KBM-7 (cell line): Measurements from ENCODE around the gene CRIM1.

ENCODE experiments used
- DNase-seq: peaks from one replicate; pipeline ENCODE4 v3.0.0-alpha.2; 2015
- in situ Hi-C: fragments of 300-500 bp; cut with MboI; formaldehyde crosslinking; loops from 2 replicates; pipeline ENCODE4 v1.14.3; 2020; ENCODE audit warnings: low sequenced_read_pairs, low pct_unique_long_range_greater_than_20kb, mixed read lengths

Gene CRIM1

DNA sequence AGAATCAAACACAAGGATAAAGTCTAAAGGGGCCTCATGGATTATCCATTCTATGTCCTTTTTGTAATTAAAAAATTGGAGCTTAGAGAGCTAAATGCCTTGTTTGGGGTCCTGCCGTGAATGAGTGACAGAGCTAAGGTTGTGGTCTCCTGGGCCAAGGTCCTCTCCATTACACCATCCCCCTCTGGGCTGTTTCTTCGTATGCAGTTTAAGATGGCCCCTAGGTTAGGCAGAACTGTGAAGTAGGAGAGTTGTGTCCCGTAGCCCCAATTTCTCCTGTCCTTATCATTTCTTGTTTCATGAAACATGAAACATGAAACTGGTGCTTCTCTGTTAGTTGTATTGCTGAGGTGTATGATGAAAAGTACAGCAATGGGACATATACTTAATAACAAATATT lies 32.9 kb downstream of the CRIM1 start:
- in situ Hi-C loops = no loop called here
- no peak for DNase-seq

DNA sequence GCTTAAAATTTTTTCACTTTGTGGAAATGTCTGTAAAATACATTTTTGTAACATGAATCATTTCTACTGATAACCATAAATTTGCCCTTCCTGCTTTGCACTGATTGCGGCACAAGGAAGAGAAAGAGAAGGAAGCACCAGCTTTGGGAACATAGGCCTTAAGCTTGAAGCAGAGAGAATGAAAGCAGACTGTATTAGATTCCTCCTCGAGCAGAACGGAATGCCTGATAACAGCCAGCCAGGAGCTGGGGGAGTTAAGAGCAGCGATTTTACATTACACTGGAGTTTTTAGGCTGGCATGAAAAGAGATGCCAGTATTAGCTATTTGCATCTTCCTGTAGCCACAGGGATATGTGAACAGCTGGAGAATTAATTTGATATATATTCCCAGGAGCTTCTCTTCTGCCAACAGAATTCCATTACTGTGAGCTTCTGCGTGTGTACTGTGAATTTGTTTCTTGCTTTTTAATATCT lies 33.5 kb downstream of the CRIM1 start:
- in situ Hi-C loops = no loop called here
- no peak for DNase-seq

DNA sequence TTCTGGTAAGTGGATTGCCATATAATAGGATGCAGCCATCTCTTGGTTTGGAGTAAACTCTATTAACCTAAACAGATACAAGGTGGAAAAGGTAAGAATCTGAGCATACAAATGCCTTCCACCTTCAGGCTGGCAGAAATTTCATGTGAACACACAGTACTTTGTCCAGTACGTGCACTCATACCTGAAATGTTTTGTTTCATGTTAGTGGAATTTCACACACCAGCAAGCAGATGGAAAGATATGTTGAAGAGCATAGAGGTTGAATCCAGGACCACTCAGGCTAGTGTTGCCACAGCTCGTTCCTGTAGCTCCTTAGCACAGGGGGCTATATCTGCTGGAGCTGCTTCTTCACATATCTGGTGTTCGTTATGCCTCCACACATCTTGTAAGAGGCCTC lies 34.0 kb downstream of the CRIM1 start:
- DNase-seq = no peak

DNA sequence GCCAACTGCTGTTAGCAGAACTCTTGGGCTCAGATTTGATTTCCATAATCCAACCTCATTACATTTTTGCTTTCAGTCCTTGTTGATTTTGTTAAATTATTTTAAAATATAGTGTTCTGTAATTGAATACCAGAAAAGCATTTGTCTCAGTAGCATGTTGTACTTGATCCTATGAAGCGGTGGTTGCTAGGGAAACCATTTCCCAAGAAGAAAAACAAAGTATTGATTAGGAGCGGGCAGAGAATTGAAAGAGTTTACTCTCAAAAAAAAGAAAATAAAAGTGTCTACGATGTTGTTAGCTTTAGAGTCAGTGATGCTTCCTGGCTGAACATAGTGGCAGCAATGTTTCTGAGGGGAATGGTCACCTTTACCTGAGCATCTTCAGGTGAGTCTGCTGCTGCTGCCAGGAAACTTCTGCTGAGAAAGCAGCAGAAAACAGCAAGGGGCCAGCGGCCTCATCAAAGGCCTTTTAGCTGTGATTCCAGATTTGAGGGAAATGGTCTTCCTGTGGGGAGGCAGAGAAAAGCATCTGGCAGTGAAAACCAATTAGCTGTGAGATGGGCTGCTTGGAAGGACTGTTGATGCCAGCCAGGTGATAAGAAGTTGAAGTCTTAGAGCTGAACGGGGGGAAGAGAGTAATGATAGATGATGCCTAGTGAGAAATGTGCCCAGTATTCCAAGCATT lies 37.1 kb downstream of the CRIM1 start:
- in situ Hi-C loops = no loop called here
- no peak for DNase-seq

More for the DNA sequence above, 34.0 kb downstream of the CRIM1 start:
- in situ Hi-C loops = no loop called here

DNA sequence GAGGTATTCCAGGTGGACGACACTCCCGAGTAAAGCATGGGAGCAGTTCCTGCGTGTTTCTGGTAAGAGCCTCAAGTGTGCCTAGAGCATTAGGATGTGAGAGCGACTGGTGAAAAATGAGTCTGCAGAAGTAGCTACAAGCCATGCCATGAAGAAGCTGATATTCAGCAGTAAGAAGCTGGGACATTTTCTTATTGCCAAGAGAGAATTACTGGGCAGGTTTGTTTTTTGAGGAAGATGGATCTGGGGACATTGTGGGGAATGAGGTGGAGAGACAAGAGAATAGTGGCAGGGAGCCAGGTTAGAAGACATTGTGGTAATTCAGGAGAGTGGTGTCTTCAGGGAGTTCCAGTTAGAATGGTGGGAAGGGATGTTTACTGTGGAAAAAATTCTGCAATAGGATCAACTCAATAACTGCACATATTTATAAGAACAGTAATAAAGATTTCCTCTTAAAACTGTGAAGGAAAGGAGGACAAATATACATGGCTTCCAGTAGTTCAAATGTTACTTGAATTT lies 38.2 kb downstream of the CRIM1 start:
- in situ Hi-C loops = no loop called here

DNA sequence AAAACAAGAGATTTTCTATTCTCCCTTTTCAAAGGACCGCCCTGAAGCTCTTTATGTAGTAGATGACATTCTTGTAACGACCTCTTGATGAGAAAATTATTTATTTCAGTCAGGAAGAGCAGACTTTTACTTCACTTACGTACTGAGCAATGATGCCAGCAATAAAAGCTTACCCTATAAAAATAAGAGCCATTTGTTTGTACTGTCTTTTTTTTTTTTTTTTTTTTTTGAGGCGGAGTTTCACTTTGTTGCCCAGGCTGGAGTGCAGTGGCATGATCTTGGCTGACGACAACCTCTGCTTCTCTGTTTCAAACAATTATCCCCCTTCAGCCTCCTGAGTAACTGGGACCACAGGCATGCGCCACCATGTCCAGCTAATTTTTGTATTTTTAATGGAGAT lies 39.2 kb downstream of the CRIM1 start:
- in situ Hi-C loops = no loop called here
- DNase-seq = no peak

More for the DNA sequence above, 38.2 kb downstream of the CRIM1 start:
- no peak for DNase-seq

DNA sequence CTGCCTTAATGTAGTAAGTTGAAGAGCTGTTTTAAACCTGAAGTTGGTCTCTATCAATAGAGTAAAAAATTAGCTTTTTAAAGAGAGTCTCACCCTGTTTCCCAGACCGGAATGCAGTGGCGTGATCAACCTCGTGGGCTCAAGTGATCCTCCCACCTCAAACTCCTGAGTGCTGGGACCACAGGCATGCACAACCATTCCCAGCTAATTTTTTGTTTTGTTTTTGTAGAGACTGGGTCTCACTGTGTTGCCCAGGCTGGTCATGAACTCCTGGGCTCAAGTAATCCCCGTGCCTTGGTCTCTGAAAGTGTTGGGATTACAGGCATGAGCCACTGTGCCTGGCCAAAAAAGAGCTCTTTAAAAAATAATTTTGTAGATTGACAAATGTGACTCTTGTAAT lies 40.3 kb downstream of the CRIM1 start:
- no peak for DNase-seq
- in situ Hi-C loops = no loop called here

DNA sequence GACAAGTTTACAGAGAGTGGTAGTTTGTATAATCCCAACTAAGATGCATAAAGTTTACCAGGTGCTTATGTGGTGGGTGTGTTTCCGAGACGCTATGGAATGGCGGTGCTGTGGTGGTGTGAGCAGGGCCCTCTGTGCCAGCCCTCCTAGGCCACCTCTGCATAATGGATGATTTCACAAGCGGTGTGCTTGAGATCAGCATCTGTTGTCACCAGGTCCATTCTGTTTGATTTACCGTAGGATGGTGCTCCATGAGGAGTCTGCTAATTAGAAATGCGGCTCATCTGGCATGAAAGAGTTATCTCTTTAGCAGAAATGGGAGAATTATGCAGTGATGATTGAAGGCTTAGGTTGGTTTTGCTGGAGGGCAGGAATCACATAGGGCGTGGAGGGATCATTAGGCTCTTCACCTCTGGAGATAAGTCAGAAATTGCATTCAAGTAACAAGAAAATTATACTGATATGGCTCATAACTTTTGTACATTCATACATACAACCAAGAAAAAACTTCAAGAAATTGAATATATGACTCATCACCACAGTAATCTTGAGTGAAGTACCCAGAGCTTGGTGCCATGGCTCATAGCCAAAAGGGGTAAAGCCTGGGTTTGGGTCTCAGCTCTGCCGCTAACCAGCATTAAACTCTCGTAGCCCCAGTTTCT lies 41.4 kb downstream of the CRIM1 start:
- DNase-seq = no peak
- in situ Hi-C loops = no loop called here

DNA sequence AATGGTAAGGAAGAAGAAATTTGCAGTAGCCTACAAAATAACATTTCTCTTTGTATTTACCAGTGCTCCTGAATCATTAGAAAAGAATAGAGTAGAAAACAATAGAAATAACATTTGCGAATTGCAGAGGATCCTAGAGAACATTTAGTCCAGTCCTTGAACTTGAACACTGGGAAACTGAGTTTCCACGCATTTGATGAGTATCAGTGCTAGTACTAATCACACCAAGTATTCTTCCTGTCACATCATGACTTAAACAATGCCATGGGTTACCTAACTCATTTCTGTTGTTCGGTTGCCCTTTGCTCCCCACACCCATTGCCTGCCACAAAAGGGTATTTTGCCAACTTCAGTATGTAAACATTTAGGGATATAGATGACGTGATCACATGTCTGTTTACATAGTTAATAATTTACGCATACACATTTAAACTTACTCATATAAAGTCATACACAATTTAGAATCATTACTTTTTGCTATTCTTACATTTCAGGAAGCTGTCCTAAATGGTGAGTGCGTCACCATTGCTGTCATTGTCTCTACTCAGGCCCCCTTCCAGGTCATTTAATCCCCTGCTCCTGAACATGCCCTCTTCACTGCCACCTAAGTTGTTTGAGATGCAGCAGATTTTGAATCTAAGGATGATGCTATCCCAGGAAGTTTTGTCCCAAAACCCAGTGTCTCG lies 42.3 kb downstream of the CRIM1 start:
- no peak for DNase-seq
- in situ Hi-C loops = no loop called here

DNA sequence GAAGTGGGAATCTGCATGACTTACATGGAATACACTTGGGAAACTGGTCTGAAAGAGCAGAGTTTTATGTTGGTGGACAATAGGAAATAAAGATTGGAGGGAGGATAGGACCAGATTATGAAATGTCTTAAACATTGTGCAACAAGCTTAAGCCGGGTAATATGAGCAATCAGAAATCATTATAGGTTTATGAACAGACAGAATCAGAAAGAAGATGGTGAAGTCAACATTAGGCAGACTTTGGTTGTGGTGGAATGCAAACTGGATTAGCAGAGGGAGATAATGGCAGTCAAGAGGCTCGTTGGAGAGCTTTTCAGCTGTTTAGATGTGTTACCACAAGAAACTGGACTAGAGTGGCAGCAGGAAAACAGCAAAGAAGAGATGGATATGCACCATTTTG lies 43.5 kb downstream of the CRIM1 start:
- DNase-seq = no peak
- in situ Hi-C loops = no loop called here

DNA sequence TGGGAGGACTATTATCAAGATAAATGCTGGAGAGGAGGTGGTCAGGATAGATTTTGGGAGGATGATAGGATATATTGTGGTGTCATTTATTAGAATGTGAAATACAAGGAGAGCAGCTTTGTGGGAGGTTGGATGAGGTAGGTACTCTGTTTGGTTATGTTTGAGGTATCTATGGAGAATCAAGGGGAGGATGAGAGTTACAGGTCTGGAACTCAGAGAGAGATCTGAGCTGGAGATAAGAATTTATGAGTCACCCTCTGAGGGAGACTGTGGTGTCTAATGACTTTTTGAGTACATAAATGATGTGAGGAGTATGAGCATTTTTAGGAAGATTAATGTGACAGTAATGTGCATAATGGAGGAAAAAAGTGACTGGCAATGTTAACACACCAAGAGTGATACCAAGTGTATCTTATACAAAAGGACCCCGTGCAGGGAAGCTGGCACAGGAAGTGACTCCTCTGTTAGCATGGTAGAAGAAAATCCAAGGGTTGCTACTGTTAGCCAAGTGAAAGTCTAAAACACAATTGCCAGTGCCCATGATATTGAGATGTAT lies 48.2 kb downstream of the CRIM1 start:
- DNase-seq = peak; percentile 79
- in situ Hi-C loops = no loop called here

DNA sequence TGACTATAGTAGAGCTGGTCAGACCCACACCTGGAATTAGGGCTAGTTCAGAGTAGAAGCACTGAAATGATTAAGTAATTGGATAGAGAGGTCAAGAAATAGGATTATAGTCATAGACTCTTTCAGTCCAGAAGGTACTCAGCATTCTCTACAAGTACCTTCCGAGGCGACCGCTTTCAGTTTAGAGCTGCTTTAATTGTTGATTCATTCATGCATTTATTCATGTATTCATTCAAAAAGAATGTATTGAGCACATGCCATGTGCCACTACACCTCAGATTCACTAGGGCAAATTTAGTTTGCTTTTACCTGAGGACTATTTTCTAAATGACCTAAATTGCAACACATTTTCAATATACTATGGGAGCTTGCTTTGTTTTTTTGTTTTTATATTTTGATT lies 48.7 kb downstream of the CRIM1 start:
- in situ Hi-C loops = no loop called here
- DNase-seq = no peak

DNA sequence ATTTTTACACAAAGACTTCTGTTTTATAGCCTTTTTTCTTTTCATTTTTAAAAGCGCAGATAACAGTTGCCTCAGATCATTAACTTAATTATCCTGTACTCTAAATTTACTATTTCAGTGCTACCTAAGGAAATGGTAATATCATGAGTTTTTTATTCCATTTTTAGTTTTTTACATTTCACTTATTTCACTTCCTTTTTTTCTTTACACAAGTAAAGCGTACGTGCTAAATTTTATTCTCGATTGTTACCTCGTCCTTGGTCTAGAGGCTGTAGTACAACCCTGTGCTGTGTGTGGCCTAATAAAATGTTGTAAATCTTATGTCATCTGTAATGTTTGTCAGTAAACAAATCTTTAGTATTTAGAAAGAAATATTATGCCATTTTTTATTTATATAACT lies 49.2 kb downstream of the CRIM1 start:
- peak; percentile 20 for DNase-seq
- in situ Hi-C loops = no loop called here

DNA sequence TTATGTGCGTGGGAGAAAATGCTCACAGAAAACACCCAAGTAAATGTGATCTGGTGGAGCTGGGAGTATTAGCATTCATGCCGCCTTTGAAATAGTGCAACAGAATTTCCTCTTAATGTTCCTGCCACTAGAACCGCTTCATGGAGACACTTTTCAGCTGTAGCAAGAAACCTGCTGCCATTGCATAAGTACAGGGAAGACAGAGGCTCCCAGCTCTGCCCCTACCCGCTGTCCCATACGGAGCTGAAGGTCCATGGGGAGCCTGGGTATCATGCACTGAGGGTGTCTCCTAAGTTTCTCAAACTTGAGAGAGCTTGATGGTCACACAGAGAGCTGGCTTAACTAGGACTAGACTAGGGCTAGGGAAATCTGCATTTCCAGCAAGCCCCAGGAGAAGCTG lies 49.6 kb downstream of the CRIM1 start:
- DNase-seq = peak; percentile 15
- in situ Hi-C loops = no loop called here

DNA sequence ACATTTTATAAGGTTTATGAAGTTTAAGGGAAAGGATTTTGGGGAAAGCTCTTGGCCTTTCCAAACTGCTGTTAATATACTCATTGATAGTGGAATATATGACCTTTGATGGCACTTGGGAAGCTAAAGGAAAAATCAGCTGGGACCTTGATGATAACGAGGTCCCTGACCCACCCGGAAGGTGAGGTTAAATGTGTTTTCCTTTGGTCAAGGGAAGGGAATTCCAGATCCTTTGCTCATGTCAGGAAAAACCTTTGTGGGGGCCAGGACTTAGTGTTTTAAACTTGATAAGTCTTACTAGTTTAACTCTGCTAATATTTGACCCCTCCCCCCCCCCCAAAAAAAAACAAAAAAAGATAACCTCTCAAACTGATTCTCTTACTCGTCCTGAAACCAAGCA lies 50.7 kb downstream of the CRIM1 start:
- no peak for DNase-seq
- in situ Hi-C loops = no loop called here

DNA sequence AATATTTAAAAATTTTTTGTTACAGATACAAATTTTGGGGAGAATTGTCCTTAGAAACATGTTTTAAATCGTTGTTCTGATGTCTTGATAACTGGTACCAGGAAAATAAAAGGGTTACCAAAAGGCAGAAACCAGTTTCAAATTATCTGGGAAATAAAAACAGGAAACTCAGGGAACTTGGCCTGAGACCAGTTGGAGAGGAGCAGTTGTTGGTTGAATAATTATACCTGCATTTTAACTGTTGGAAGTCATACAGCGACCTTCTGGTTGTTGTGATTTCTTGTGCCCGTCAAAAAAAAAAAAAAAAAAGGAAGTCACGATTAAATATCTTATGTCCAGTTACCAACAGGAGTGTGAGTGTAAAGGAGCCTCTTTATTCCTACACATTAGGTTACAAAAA lies 51.8 kb downstream of the CRIM1 start:
- in situ Hi-C loops = no loop called here
- DNase-seq = no peak

DNA sequence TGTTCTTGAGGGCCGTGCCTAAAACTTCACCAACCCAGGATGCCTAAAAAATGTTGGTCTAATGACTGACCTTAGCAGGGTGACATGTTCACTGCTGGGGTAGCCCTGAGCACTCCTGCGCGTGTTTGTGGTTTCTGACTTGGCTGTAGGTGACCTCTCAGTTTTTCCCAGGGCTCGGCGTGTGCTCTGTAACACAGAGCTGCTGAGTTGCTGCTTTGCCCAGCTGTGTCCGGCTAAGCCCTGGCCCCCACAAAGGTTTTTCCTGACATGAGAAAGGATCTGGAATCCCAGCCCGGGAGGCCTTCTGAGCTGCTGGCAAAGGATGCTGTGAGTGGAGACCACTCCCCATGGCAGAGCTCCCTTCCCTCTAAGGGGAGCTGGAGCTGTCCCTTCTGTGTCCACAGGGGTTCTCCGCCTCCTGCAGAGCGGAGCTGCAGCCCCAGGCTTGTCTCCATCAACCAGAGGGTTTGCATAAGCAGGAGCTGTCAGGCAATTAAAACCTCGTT lies 52.7 kb downstream of the CRIM1 start:
- in situ Hi-C loops = no loop called here
- DNase-seq = no peak

DNA sequence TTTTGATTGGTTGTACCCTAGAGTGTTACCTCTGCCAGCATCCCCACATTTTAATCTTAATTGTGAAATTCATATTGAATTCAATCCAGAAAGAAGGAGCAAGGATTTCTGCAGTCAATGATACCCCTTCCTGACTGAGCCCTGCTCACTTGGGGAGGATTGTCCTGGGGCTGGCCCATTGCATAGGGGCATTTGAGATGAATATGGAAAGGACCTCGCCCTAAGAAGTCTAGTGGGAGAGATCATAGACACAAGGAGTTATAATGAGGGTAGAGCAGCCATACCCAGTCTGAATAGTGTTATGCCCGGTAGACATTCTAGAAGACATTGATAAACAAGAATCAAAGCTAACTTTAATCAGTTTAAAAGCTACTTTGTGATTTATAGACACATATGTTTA lies 53.8 kb downstream of the CRIM1 start:
- no peak for DNase-seq
- in situ Hi-C loops = no loop called here

DNA sequence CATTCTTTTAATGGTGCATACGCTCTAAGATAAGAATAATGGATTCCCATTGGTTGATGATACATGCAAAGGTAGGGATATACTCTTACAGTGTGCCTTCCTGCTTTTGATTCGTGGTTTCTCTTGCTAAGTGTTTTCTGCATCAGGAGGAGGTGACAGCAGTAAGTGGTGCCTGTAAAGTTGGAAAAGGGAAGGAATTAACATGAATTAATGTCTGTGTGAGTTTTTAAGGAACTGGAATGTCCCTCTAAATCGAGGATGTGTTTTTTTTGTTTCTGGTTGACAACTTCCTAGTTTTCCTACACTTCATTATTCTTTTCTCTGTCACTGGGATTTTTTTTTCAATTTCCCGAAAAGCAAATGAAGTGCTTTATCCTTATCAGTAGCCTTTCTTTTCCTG lies 54.4 kb downstream of the CRIM1 start:
- peak; percentile 47 for DNase-seq
- in situ Hi-C loops = no loop called here

DNA sequence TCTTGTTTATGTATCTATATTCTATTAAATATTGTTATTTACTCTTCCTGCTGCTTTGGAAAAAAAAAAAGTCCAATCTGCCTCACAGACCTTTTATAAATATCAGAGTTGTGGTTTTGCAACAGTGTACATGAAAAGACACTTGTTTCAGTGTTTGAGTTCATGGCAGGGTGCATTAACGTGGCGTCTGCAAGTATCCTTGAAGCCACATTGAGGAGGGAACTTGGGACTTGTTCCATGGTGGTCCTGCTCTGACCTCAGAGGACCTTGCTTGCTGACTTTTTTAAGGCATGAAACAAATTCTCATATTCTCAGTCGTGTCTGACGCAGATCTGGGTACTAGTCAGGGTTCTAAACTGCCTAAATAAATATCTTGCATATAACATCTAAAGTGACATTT lies 55.1 kb downstream of the CRIM1 start:
- DNase-seq = no peak
- in situ Hi-C loops = no loop called here
